Testis (tissue), 3 donors: ENCODE results near the gene MGAT5. TPM values are rescaled to one million over a fixed set of nuclear protein-coding genes. Genes with fewer than 3 reads are reported as not detected.

Experiments
- DNase-seq: peaks from one replicate; pipeline ENCODE4 v3.0.0-alpha.2; 2019
- H3K27ac ChIP-seq, 2 donors: fragments of 200-600 bp; sonication (generic); one replicate each; pipeline ENCODE4 v1.5.1; 2019
- H3K27me3 ChIP-seq: fragments of 200-600 bp; sonication (generic); one replicate; pipeline ENCODE4 v1.5.1; 2019
- H3K36me3 ChIP-seq: fragments of 200-600 bp; sonication (generic); one replicate; pipeline ENCODE4 v1.5.1; 2017; ENCODE audit warnings: low read depth; ENCODE audit errors: missing control alignments
- H3K4me1 ChIP-seq: fragments of 200-600 bp; sonication (generic); one replicate; pipeline ENCODE4 v1.5.1; 2019
- H3K4me3 ChIP-seq, 2 donors: fragments of 200-600 bp; sonication (generic); one replicate each; pipeline ENCODE4 v1.5.1; 2017 to 2019
- H3K9me3 ChIP-seq: fragments of 200-600 bp; sonication (generic); one replicate; pipeline ENCODE4 v1.5.1; 2017
- POLR2A ChIP-seq: fragments of 450-650 bp; IDR thresholded peaks from one replicate; pipeline ENCODE4 v1.6.1; 2017; ENCODE audit warnings: antibody characterized with exemption, mild to moderate bottlenecking, moderate library complexity
- WGBS, 2 donors: methylation state at CpG; one replicate each; pipeline ENCODE4 v1.1.5; 2018; 5-methylcytosine and 5-hydroxymethylcytosine counted together
- intact Hi-C: fragments of 100-400 bp; cut with DNase I; formaldehyde crosslinking; loops from one replicate; pipeline ENCODE4 v1.15.1; 2023; ENCODE audit warnings: low total_unique reads
- polyA plus RNA-seq: library from polyadenylated mRNA; stranded (reverse); fragments of 350-450 nt; fragmentation: Illumina TruSeq; extraction: RNeasy Lipid Tissue Mini Kit (QIAGEN cat#74804); gene quantifications from one replicate; pipeline ENCODE4 v1.2.3, GENCODE V29; 2014; ENCODE audit warnings: low read depth, low replicate concordance; ENCODE audit not compliant: insufficient read depth
- small RNA-seq, 2 donors: library from RNA; depleted of rRNA; stranded (forward); fragments of <200 nt; gene quantifications; one replicate each; pipeline ENCODE3, GENCODE V24; 2016
- total RNA-seq, 2 donors: library from RNA; depleted of rRNA; stranded (reverse); fragments of >200 nt; gene quantifications; one replicate each; pipeline ENCODE4 v1.2.3, GENCODE V29; 2016
- TF ChIP-seq, protein P1 (sequence below), 3 experiments: fragments of 450-650 bp in 2 of 3; fragments of 200-600 bp in 1 of 3; sonication (generic) in 1 of 3; IDR thresholded peaks; one replicate each; pipeline ENCODE4 v1.5.1; 2016 to 2019; ENCODE audit warnings: antibody characterized with exemption in 3 of 3, mild to moderate bottlenecking in 2 of 3, moderate library complexity in 1 of 3

MGAT5 gene
- total and polyA plus RNA-seq, 3 donors from 2014 or later: 31.6 to 73.8 (median 64.5) TPM

DNA sequence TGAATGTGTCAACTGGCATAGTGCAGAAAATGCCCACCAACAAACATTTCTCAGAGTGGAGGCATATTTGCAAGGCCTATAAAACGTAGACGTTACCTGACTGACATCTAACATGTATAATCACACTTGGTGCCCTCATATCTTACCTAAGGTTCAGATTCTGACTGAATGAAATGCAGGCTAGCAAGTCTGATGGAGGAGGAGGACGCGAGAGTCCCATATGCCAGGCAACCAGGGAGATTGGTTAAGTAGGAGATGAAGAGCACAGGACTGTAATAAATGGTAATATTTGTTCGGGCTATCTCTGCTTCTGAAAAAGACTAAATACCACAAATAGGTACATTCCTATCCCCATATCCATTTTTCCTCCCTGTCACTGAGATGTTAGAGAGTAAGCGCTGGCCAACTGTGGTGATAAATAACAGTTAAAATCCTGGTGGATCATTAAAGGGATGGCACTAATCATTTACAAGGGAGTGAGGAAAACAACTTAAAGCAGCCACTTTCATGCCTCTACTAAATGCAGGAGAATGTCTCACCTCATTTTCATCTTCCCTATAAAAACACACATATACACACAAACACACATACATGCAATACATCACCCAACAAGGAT, 247.7 kb downstream of the MGAT5 start:
- 89 to 98% methylated on average over 6 of the region's 6 CpGs for WGBS, 2 donors
- Histone ChIP-seq H3K36me3 (no peaks in the 10 kb centered on the region), H3K27ac (no peak overlapping the region), H3K4me3 (no peak overlapping the region), H3K27me3 (no peaks in the 10 kb centered on the region), H3K9me3 (no peaks in the 10 kb centered on the region), H3K4me1 (peaks cover under 1% of the 10 kb centered on the region)
- TF ChIP-seq POLR2A: no peak
- TF ChIP-seq, protein P1, sequence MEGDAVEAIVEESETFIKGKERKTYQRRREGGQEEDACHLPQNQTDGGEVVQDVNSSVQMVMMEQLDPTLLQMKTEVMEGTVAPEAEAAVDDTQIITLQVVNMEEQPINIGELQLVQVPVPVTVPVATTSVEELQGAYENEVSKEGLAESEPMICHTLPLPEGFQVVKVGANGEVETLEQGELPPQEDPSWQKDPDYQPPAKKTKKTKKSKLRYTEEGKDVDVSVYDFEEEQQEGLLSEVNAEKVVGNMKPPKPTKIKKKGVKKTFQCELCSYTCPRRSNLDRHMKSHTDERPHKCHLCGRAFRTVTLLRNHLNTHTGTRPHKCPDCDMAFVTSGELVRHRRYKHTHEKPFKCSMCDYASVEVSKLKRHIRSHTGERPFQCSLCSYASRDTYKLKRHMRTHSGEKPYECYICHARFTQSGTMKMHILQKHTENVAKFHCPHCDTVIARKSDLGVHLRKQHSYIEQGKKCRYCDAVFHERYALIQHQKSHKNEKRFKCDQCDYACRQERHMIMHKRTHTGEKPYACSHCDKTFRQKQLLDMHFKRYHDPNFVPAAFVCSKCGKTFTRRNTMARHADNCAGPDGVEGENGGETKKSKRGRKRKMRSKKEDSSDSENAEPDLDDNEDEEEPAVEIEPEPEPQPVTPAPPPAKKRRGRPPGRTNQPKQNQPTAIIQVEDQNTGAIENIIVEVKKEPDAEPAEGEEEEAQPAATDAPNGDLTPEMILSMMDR (IDR thresholded peaks at IDR 0.05): no peak
- no peak for DNase-seq
- intact Hi-C loops: no loop called here

DNA sequence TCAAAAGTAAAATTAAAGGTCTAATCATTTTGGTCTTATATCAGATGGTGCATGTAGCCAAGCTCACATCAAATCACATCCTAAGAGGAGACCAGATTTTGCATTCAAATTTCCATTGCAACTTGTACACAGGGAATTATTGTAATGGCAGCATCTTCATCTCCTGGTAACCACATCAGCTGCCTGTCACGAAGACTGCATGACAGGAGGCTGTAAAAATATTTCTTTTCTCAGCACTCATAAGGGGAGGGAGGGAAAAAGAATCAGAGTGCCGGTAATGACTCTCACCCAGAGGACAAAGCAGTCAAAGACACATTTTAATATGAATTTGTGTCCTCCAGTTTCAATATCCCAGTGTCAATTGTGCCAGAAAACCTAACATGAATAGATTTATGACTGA, 248.2 kb downstream of the MGAT5 start:
- Histone ChIP-seq H3K9me3 (no peaks in the 10 kb centered on the region), H3K27me3 (no peaks in the 10 kb centered on the region), H3K36me3 (no peaks in the 10 kb centered on the region), H3K4me3 (no peak overlapping the region), H3K4me1 (no peaks in the 10 kb centered on the region), H3K27ac (no peak overlapping the region)
- TF ChIP-seq POLR2A: no peak
- TF ChIP-seq, protein P1 (IDR thresholded peaks at IDR 0.05): no peak
- WGBS, 2 donors: 81 to 82% methylated on average over 2 of the region's 2 CpGs
- DNase-seq: no peak
- intact Hi-C loops: no loop called here

Small RNA genes within 50 kb of the gene (small RNA-seq; reads per million reads assigned to genes)
- gene RNA5SP104: 0 reads per million in 2 donors
